HepG2 (cell line): ENCODE results near the gene PROC. TPM values are rescaled to one million over a fixed set of nuclear protein-coding genes. Genes with fewer than 3 reads are reported as not detected.

Experiments
- ATF5 ChIP-seq: sonication (generic); formaldehyde crosslinking; IDR thresholded peaks from 2 replicates; pipeline ENCODE4 v1.4.0; 2020; ENCODE audit warnings: mild to moderate bottlenecking, low read depth, missing genetic modification reagents
- CBX5 ChIP-seq: sonication (generic); formaldehyde crosslinking; IDR thresholded peaks from 2 replicates; pipeline ENCODE4 v1.4.0; 2020; ENCODE audit warnings: missing genetic modification reagents, borderline replicate concordance
- FOXK1 ChIP-seq: sonication (generic); formaldehyde crosslinking; IDR thresholded peaks from 2 replicates; pipeline ENCODE4 v1.4.0; 2020; ENCODE audit warnings: low read depth, missing genetic modification reagents, borderline replicate concordance
- FOXO1 ChIP-seq: sonication (generic); formaldehyde crosslinking; IDR thresholded peaks from 2 replicates; pipeline ENCODE4 v1.4.0; 2020; ENCODE audit warnings: missing genetic modification reagents
- KDM5A ChIP-seq: fragments of 200-600 bp; sonication (generic); IDR thresholded peaks from 2 replicates; pipeline ENCODE4 v1.7.0; 2018; ENCODE audit warnings: antibody characterized with exemption, mild to moderate bottlenecking, low read length, borderline replicate concordance
- KLF16 ChIP-seq, 2 experiments: sonication (generic) in 1 of 2; formaldehyde crosslinking in 1 of 2; IDR thresholded peaks; 2 replicates each; pipeline versions ENCODE4 v1.6.1 to v1.8.0; 2016 to 2023; ENCODE audit warnings: missing genetic modification reagents in 2 of 2, missing compliant biosample characterization in 1 of 2
- KLF9 ChIP-seq: IDR thresholded peaks from 2 replicates; pipeline ENCODE4 v1.6.1; 2016; ENCODE audit warnings: low read depth
- MEIS1 ChIP-seq: sonication (generic); formaldehyde crosslinking; IDR thresholded peaks from 2 replicates; pipeline ENCODE4 v1.9.0; 2021; ENCODE audit warnings: mild to moderate bottlenecking, missing genetic modification reagents, moderate library complexity, borderline replicate concordance
- NFIB ChIP-seq: sonication (generic); formaldehyde crosslinking; IDR thresholded peaks from 2 replicates; pipeline ENCODE4 v1.9.0; 2021; ENCODE audit warnings: missing genetic modification reagents, mild to moderate bottlenecking, borderline replicate concordance
- PAX8 ChIP-seq: sonication (generic); formaldehyde crosslinking; IDR thresholded peaks from 2 replicates; pipeline ENCODE4 v1.8.0; 2022; ENCODE audit warnings: mild to moderate bottlenecking, missing genetic modification reagents, borderline replicate concordance
- PLRG1 ChIP-seq: fragments of 450-650 bp; conservative IDR thresholded peaks from 2 replicates; pipeline ENCODE4 v1.6.1; 2016
- RBFOX2 ChIP-seq: fragments of 200-400 bp; formaldehyde crosslinking; IDR thresholded peaks from 2 replicates; pipeline ENCODE4 v1.6.1; 2017; ENCODE audit warnings: low read depth, mild to moderate bottlenecking, low read length
- RBM39 ChIP-seq: fragments of 200-400 bp; formaldehyde crosslinking; IDR thresholded peaks from one replicate; pipeline ENCODE4 v1.6.1; 2018; ENCODE audit warnings: antibody characterized with exemption, mild to moderate bottlenecking, low read depth, low read length; ENCODE audit not compliant: poor library complexity, severe bottlenecking
- RORA ChIP-seq: sonication (generic); formaldehyde crosslinking; IDR thresholded peaks from 2 replicates; pipeline ENCODE4 v1.5.0; 2020; ENCODE audit warnings: mild to moderate bottlenecking, missing genetic modification reagents, moderate library complexity
- SALL2 ChIP-seq: sonication (generic); formaldehyde crosslinking; IDR thresholded peaks from 2 replicates; pipeline ENCODE4 v1.8.1; 2023; ENCODE audit warnings: mild to moderate bottlenecking, missing genetic modification reagents, inconsistent platforms
- SRY ChIP-seq: sonication (generic); formaldehyde crosslinking; IDR thresholded peaks from 2 replicates; pipeline ENCODE4 v1.8.0; 2022; ENCODE audit warnings: mild to moderate bottlenecking, missing genetic modification reagents
- ZBTB40 ChIP-seq, 2 experiments: fragments of 450-650 bp in 1 of 2; sonication (generic) in 1 of 2; formaldehyde crosslinking in 1 of 2; IDR thresholded peaks; 2 replicates each; pipeline versions ENCODE4 v1.6.1 to v1.8.0; 2016 to 2022; ENCODE audit warnings: antibody characterized with exemption in 1 of 2, mild to moderate bottlenecking in 1 of 2, missing genetic modification reagents in 1 of 2
- ZEB1 ChIP-seq: IDR thresholded peaks from 2 replicates; pipeline ENCODE4 v1.6.1; 2012; ENCODE audit warnings: mild to moderate bottlenecking, low read depth, inconsistent platforms; ENCODE audit not compliant: insufficient replicate concordance
- ZNF225 ChIP-seq: sonication (generic); formaldehyde crosslinking; IDR thresholded peaks from 2 replicates; pipeline ENCODE4 v1.4.0; 2020; ENCODE audit warnings: mild to moderate bottlenecking, missing genetic modification reagents
- ZSCAN25 ChIP-seq: sonication (generic); formaldehyde crosslinking; IDR thresholded peaks from 2 replicates; pipeline ENCODE4 v1.8.0; 2022; ENCODE audit warnings: mild to moderate bottlenecking, missing genetic modification reagents
- polyA plus RNA-seq, 8 experiments: library from polyadenylated mRNA; depleted of rRNA in 3 of 8; stranded (reverse) in 7 of 8; unstranded in 1 of 8; fragments of >200 nt; fragmentation: Illumina TruSeq in 4 of 8; extraction: Trizol in 4 of 8; gene quantifications; 2 replicates each; pipeline versions ENCODE4 v1.2.1 to v1.2.3, GENCODE V29; 2011 to 2016; ENCODE audit warnings: low read depth in 4 of 8, missing spikeins in 1 of 8, mixed read lengths in 1 of 8; ENCODE audit not compliant: insufficient read depth in 1 of 8
- total RNA-seq, 5 experiments: library from RNA; depleted of rRNA; stranded (reverse); fragments of >200 nt; fragmentation: Illumina TruSeq; extraction: Trizol; gene quantifications; 2 replicates each; pipeline ENCODE4 v1.2.3, GENCODE V29; 2016; ENCODE audit warnings: low read depth in 1 of 5

The PROC gene
- total and polyA plus RNA-seq, 2 of the 13 experiments (the other 11 are each of a cell fraction or from before 2014, with no cell fraction given): 134 to 185 TPM

GRCh38 chr2:127408004-127408806 is 10.0 kb upstream of the PROC start (continued):
- TF ChIP-seq KDM5A: no peak
- TF ChIP-seq MEIS1 (CRISPR knock-in tag): no peak
- TF ChIP-seq SALL2 (CRISPR knock-in tag): peak; percentile 34
- peak; percentile 85 for TF ChIP-seq RBFOX2
- TF ChIP-seq FOXK1 (CRISPR knock-in tag): no peak
- peak; percentile 67; the same call in 1 of the 2 replicates for TF ChIP-seq SRY (CRISPR knock-in tag)
- TF ChIP-seq NFIB (CRISPR knock-in tag): no peak
- TF ChIP-seq CBX5: 0 out of 2 replicates have a peak, but pooled peaks have one; percentile 57
- no peak for TF ChIP-seq PLRG1
- TF ChIP-seq ZSCAN25 (CRISPR knock-in tag): peak; percentile 71; the same call in 1 of the 2 replicates
- TF ChIP-seq ZEB1: peak; percentile 70
- no peak; the same call in 1 of the 2 replicates for TF ChIP-seq ZNF225 (CRISPR knock-in tag)
- TF ChIP-seq KLF16 (CRISPR knock-in tag; IDR thresholded peaks at IDR 0.05): peak in 1 of 2 experiments; percentile 55; a peak in 1 of 4 replicates
- TF ChIP-seq RORA: no peak
- TF ChIP-seq RBM39: peak; percentile 69
- TF ChIP-seq ZBTB40 (IDR thresholded peaks at IDR 0.05): no peak
- no peak; the same call in 1 of the 2 replicates for TF ChIP-seq ZBTB40 (CRISPR knock-in tag; IDR thresholded peaks at IDR 0.05)
- TF ChIP-seq ATF5 (CRISPR knock-in tag): no peak
- no peak for TF ChIP-seq FOXO1 (CRISPR knock-in tag)
- TF ChIP-seq KLF9 (CRISPR knock-in tag): no peak
- TF ChIP-seq PAX8: peak; percentile 60; the same call in 1 of the 2 replicates
